Mesendoderm (in vitro differentiated cells): ENCODE data around the gene KLF15.

Experiments used
- DNase-seq: peaks from one replicate; pipeline ENCODE4 v3.0.0; 2013
- H2AK5ac ChIP-seq: 2 replicates; pipeline ENCODE4 v1.6.1; 2013; ENCODE audit warnings: low read length, inconsistent platforms
- H2BK120ac ChIP-seq: 2 replicates; pipeline ENCODE4 v1.6.1; 2013; ENCODE audit warnings: low read depth, mild to moderate bottlenecking, low read length, moderate library complexity, mixed read lengths
- H2BK15ac ChIP-seq: replicated peaks from 2 replicates; pipeline ENCODE4 v1.6.1; 2013; ENCODE audit warnings: low read depth, mild to moderate bottlenecking, moderate library complexity
- H2BK5ac ChIP-seq: 2 replicates; pipeline ENCODE4 v1.6.1; 2013; ENCODE audit warnings: low read length, inconsistent platforms
- H3K18ac ChIP-seq: 2 replicates; pipeline ENCODE4 v1.6.1; 2013; ENCODE audit warnings: mild to moderate bottlenecking, low read length, mixed read lengths
- H3K23ac ChIP-seq: one replicate; pipeline ENCODE4 v1.6.1; 2013; ENCODE audit warnings: low read length
- H3K27ac ChIP-seq: 2 replicates; pipeline ENCODE4 v1.5.1; 2013; ENCODE audit warnings: low read depth, mild to moderate bottlenecking, inconsistent platforms, low read length, moderate library complexity
- H3K27me3 ChIP-seq: 2 replicates; pipeline ENCODE4 v1.6.1; 2013; ENCODE audit warnings: low read length, control low read depth, mild to moderate bottlenecking, inconsistent platforms; ENCODE audit not compliant: insufficient read depth, poor library complexity
- H3K36me3 ChIP-seq: 2 replicates; pipeline ENCODE4 v1.6.1; 2013; ENCODE audit warnings: low read length, inconsistent platforms; ENCODE audit not compliant: control insufficient read depth, insufficient read depth
- H3K4ac ChIP-seq: one replicate; pipeline ENCODE4 v1.6.1; 2013; ENCODE audit warnings: low read depth, mild to moderate bottlenecking, low read length, moderate library complexity
- H3K4me1 ChIP-seq: 2 replicates; pipeline ENCODE4 v1.6.1; 2013; ENCODE audit warnings: low read depth, low read length, inconsistent platforms; ENCODE audit not compliant: control insufficient read depth
- H3K4me2 ChIP-seq: 2 replicates; pipeline ENCODE4 v1.6.1; 2013; ENCODE audit warnings: low read length
- H3K4me3 ChIP-seq: 2 replicates; pipeline ENCODE4 v1.5.1; 2013; ENCODE audit warnings: mild to moderate bottlenecking, low read length
- H3K56ac ChIP-seq: one replicate; pipeline ENCODE4 v1.6.1; 2013; ENCODE audit warnings: low read length
- H3K79me1 ChIP-seq: 2 replicates; pipeline ENCODE4 v1.6.1; 2013; ENCODE audit warnings: low read length, inconsistent platforms
- H3K79me2 ChIP-seq: 2 replicates; pipeline ENCODE4 v1.6.1; 2013; ENCODE audit warnings: mild to moderate bottlenecking, low read length; ENCODE audit not compliant: control insufficient read depth, insufficient read depth
- H3K9ac ChIP-seq: 2 replicates; pipeline ENCODE4 v1.6.1; 2013; ENCODE audit warnings: low read length, inconsistent platforms
- H4K5ac ChIP-seq: one replicate; pipeline ENCODE4 v1.6.1; 2013; ENCODE audit warnings: low read length
- H4K8ac ChIP-seq: one replicate; pipeline ENCODE4 v1.6.1; 2013; ENCODE audit warnings: low read depth, mild to moderate bottlenecking, control low read depth, low read length, moderate library complexity
- WGBS: extraction: QIAGEN DNeasy Blood & Tissue Kit; methylation state at CpG from one replicate; pipeline ENCODE4 v1.1.7; 2013; ENCODE audit warnings: low lambda C conversion rate, missing lambda C conversion rate; ENCODE audit not compliant: insufficient coverage; ENCODE audit errors: extremely low coverage; 5-methylcytosine and 5-hydroxymethylcytosine counted together

The KLF15 gene

GRCh38 chr3:126342211-126342610 is 15.0 kb downstream of the KLF15 start:
- no peak overlapping the region for H2AK5ac ChIP-seq
- no peak overlapping the region for H3K9ac ChIP-seq
- no peaks in the 10 kb centered on the region for H3K4me1 ChIP-seq
- no peaks in the 10 kb centered on the region for H3K79me1 ChIP-seq
- no peak overlapping the region for H2BK120ac ChIP-seq
- H3K27me3 ChIP-seq = no peaks in the 10 kb centered on the region
- H3K18ac ChIP-seq = no peak overlapping the region
- H3K4me3 ChIP-seq = no peak overlapping the region
- H3K36me3 ChIP-seq = no peaks in the 10 kb centered on the region
- H3K4me2 ChIP-seq = no peak overlapping the region
- H3K27ac ChIP-seq = no peak overlapping the region
- no peak overlapping the region for H4K5ac ChIP-seq
- no CpG with 5 or more reads among the region's 9 CpGs for WGBS
- H2BK5ac ChIP-seq = no peak overlapping the region
- no peak overlapping the region for H4K8ac ChIP-seq
- H2BK15ac ChIP-seq = no peak overlapping the region
- no peaks in the 10 kb centered on the region for H3K79me2 ChIP-seq
- no peak overlapping the region for H3K23ac ChIP-seq
- H3K4ac ChIP-seq = no peak overlapping the region
- H3K56ac ChIP-seq = no peak overlapping the region
- no peak for DNase-seq

- H3K27me3 ChIP-seq = no peaks in the 10 kb centered on the region
- H2BK120ac ChIP-seq = no peak overlapping the region
- H3K4me2 ChIP-seq = no peak overlapping the region
- no peak overlapping the region for H3K23ac ChIP-seq
- H2BK5ac ChIP-seq = no peak overlapping the region
- H3K79me1 ChIP-seq = no peaks in the 10 kb centered on the region
- no CpG with 5 or more reads among the region's 7 CpGs for WGBS
- peak overlapping the region; percentile 17 for H3K56ac ChIP-seq
- H3K18ac ChIP-seq = no peak overlapping the region
- H4K5ac ChIP-seq = no peak overlapping the region
- no peak for DNase-seq
- no peak overlapping the region for H2AK5ac ChIP-seq
- H3K4me1 ChIP-seq = no peaks in the 10 kb centered on the region
- no peak overlapping the region for H3K4ac ChIP-seq
- no peak overlapping the region for H3K9ac ChIP-seq
- H3K4me3 ChIP-seq = no peak overlapping the region
- H3K79me2 ChIP-seq = no peaks in the 10 kb centered on the region
- no peaks in the 10 kb centered on the region for H3K36me3 ChIP-seq
- H4K8ac ChIP-seq = no peak overlapping the region
- no peak overlapping the region for H2BK15ac ChIP-seq
- H3K27ac ChIP-seq = no peak overlapping the region
Observed at GRCh38 chr3:126341755-126342150, 15.5 kb downstream of the KLF15 start.

- no peaks in the 10 kb centered on the region for H3K4me1 ChIP-seq
- H3K27ac ChIP-seq = no peak overlapping the region
- no peak overlapping the region for H3K4me2 ChIP-seq
- no peaks in the 10 kb centered on the region for H3K79me2 ChIP-seq
- DNase-seq = no peak
- WGBS = no CpG with 5 or more reads among the region's 19 CpGs
- H2BK15ac ChIP-seq = no peak overlapping the region
- no peaks in the 10 kb centered on the region for H3K27me3 ChIP-seq
- H3K56ac ChIP-seq = no peak overlapping the region
- no peak overlapping the region for H2BK120ac ChIP-seq
- H4K8ac ChIP-seq = no peak overlapping the region
- no peak overlapping the region for H2BK5ac ChIP-seq
- H2AK5ac ChIP-seq = no peak overlapping the region
- no peak overlapping the region for H3K23ac ChIP-seq
- no peak overlapping the region for H3K4me3 ChIP-seq
- H3K79me1 ChIP-seq = no peaks in the 10 kb centered on the region
- H3K36me3 ChIP-seq = no peaks in the 10 kb centered on the region
- H4K5ac ChIP-seq = no peak overlapping the region
- H3K18ac ChIP-seq = no peak overlapping the region
- H3K4ac ChIP-seq = no peak overlapping the region
- H3K9ac ChIP-seq = no peak overlapping the region
Observed at GRCh38 chr3:126340943-126341754, 16.1 kb downstream of the KLF15 start.

GRCh38 chr3:126340596-126340942 is 16.6 kb downstream of the KLF15 start:
- Histone ChIP-seq H2AK5ac (no peak overlapping the region), H3K36me3 (no peaks in the 10 kb centered on the region), H3K79me1 (no peaks in the 10 kb centered on the region), H3K27ac (no peak overlapping the region), H3K79me2 (no peaks in the 10 kb centered on the region), H3K27me3 (no peaks in the 10 kb centered on the region), H4K8ac (no peak overlapping the region), H3K4me3 (no peak overlapping the region), H3K4ac (no peak overlapping the region), H3K4me2 (no peak overlapping the region), H2BK5ac (no peak overlapping the region), H4K5ac (no peak overlapping the region), H2BK120ac (no peak overlapping the region), H3K23ac (no peak overlapping the region), H2BK15ac (no peak overlapping the region), H3K9ac (no peak overlapping the region), H3K18ac (no peak overlapping the region), H3K56ac (no peak overlapping the region), H3K4me1 (no peaks in the 10 kb centered on the region)
- no peak for DNase-seq
- WGBS = no CpG with 5 or more reads among the region's 3 CpGs

GRCh38 chr3:126340081-126340511 is 17.1 kb downstream of the KLF15 start:
- Histone ChIP-seq H3K4me1 (no peaks in the 10 kb centered on the region), H3K4ac (no peak overlapping the region), H2BK15ac (no peak overlapping the region), H3K9ac (no peak overlapping the region), H3K79me2 (no peaks in the 10 kb centered on the region), H3K36me3 (no peaks in the 10 kb centered on the region), H2AK5ac (no peak overlapping the region), H3K4me2 (no peak overlapping the region), H3K56ac (no peak overlapping the region), H3K27ac (no peak overlapping the region), H2BK120ac (no peak overlapping the region), H3K4me3 (no peak overlapping the region), H4K5ac (no peak overlapping the region), H3K27me3 (no peaks in the 10 kb centered on the region), H3K23ac (no peak overlapping the region), H4K8ac (no peak overlapping the region), H2BK5ac (no peak overlapping the region), H3K18ac (no peak overlapping the region), H3K79me1 (no peaks in the 10 kb centered on the region)
- no CpG with 5 or more reads among the region's 4 CpGs for WGBS
- DNase-seq = no peak

- H3K4me1 ChIP-seq = no peaks in the 10 kb centered on the region
- no CpG with 5 or more reads among the region's 4 CpGs for WGBS
- H3K4me2 ChIP-seq = no peak overlapping the region
- DNase-seq = no peak
- H4K5ac ChIP-seq = no peak overlapping the region
- no peak overlapping the region for H3K4me3 ChIP-seq
- H2BK120ac ChIP-seq = no peak overlapping the region
- H3K79me2 ChIP-seq = no peaks in the 10 kb centered on the region
- H3K56ac ChIP-seq = no peak overlapping the region
- H3K4ac ChIP-seq = no peak overlapping the region
- H3K27me3 ChIP-seq = no peaks in the 10 kb centered on the region
- H3K27ac ChIP-seq = no peak overlapping the region
- H3K18ac ChIP-seq = no peak overlapping the region
- H3K79me1 ChIP-seq = no peaks in the 10 kb centered on the region
- H3K36me3 ChIP-seq = no peaks in the 10 kb centered on the region
- H3K23ac ChIP-seq = no peak overlapping the region
- H3K9ac ChIP-seq = no peak overlapping the region
- H2BK5ac ChIP-seq = no peak overlapping the region
- H4K8ac ChIP-seq = no peak overlapping the region
- H2BK15ac ChIP-seq = no peak overlapping the region
- H2AK5ac ChIP-seq = no peak overlapping the region
Observed at GRCh38 chr3:126339466-126339865, 17.7 kb downstream of the KLF15 start.
